Measurements from ENCODE around the gene SHF. TPM values are rescaled to one million over a fixed set of nuclear protein-coding genes. Genes with fewer than 3 reads are reported as not detected.

The SHF gene
- total RNA-seq, 2 donors from 2014 or later = 15.1 to 18.7 TPM

DNA sequence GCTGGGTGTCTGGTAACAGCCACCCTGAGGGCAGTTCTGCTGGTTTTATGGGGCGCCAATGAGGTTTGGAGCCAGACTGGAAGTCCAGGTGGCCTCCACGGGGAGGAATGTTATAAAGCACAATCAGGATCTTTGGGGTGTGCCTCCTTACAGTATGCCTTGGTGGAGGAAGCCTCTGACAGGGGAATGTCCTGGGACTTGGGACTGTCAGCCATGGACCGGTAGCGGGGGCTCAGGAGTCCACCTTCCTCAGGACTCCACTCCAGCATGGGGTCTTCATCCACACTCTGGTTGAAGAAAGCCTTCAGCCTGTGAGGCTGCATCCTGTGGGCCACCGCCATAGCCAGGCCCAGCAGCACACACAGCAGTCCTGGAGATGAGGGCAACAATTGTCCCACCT is 68.8 kb downstream of the SHF start:
- peaks cover 13 to 24% of the 10 kb centered on the region in 2 donors for H3K4me1 ChIP-seq (ENCODE audit: control insufficient read depth in 1 of 2, low read depth in 2 of 2)

DNA sequence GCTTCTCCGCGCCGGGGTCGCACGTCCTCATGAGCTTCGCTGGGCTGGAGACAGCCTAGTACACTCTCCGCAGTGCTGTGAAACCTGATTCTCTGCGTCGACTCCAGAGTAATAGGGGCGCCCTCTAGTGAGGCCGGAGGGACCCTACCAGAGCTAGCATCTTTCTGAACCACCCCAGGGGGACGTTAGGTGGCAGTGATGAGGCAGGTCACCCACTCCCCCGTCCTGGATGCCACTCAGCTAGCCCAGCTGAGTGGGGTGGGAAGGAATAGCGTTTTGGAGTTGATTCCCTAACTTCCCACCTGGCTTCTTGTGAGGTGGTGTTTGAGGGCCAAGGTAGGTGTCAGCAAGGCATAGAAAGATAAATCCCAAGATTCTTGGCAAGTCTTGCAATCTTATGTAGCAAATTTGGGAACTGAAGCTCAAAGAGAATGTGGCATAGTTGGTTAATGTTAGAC is 69.6 kb downstream of the SHF start:
- TF ChIP-seq, protein P1, sequence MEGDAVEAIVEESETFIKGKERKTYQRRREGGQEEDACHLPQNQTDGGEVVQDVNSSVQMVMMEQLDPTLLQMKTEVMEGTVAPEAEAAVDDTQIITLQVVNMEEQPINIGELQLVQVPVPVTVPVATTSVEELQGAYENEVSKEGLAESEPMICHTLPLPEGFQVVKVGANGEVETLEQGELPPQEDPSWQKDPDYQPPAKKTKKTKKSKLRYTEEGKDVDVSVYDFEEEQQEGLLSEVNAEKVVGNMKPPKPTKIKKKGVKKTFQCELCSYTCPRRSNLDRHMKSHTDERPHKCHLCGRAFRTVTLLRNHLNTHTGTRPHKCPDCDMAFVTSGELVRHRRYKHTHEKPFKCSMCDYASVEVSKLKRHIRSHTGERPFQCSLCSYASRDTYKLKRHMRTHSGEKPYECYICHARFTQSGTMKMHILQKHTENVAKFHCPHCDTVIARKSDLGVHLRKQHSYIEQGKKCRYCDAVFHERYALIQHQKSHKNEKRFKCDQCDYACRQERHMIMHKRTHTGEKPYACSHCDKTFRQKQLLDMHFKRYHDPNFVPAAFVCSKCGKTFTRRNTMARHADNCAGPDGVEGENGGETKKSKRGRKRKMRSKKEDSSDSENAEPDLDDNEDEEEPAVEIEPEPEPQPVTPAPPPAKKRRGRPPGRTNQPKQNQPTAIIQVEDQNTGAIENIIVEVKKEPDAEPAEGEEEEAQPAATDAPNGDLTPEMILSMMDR (IDR thresholded peaks at IDR 0.05) = peak; percentile 85
- Histone ChIP-seq H3K27me3 (replicated peaks; ENCODE audit: insufficient read depth) (peaks cover 12% of the 10 kb centered on the region), H3K4me3 (peak overlapping the region; percentile 59), H3K9me3 (no peaks in the 10 kb centered on the region), H3K4me1 (ENCODE audit: control insufficient read depth in 1 of 2, low read depth in 2 of 2) (peaks cover 13 to 32% of the 10 kb centered on the region in 2 donors), H3K27ac (no peak overlapping the region), H3K36me3 (no peaks in the 10 kb centered on the region)
- peak; percentile 50 for DNase-seq (ENCODE audit: low spot score)
- peak; percentile 81 for ATAC-seq (ENCODE audit: insufficient number of reproducible peaks, low FRiP score, low read depth)

More for the DNA sequence above, 68.8 kb downstream of the SHF start:
- Histone ChIP-seq H3K27me3 (replicated peaks; ENCODE audit: insufficient read depth) (peaks cover 12% of the 10 kb centered on the region), H3K27ac (no peak overlapping the region), H3K9me3 (no peaks in the 10 kb centered on the region), H3K4me3 (no peak overlapping the region), H3K36me3 (no peaks in the 10 kb centered on the region)
- DNase-seq (ENCODE audit: low spot score) (no peak), ATAC-seq (ENCODE audit: insufficient number of reproducible peaks, low FRiP score, low read depth) (no peak)
- TF ChIP-seq, protein P1 (IDR thresholded peaks at IDR 0.05) = no peak

DNA sequence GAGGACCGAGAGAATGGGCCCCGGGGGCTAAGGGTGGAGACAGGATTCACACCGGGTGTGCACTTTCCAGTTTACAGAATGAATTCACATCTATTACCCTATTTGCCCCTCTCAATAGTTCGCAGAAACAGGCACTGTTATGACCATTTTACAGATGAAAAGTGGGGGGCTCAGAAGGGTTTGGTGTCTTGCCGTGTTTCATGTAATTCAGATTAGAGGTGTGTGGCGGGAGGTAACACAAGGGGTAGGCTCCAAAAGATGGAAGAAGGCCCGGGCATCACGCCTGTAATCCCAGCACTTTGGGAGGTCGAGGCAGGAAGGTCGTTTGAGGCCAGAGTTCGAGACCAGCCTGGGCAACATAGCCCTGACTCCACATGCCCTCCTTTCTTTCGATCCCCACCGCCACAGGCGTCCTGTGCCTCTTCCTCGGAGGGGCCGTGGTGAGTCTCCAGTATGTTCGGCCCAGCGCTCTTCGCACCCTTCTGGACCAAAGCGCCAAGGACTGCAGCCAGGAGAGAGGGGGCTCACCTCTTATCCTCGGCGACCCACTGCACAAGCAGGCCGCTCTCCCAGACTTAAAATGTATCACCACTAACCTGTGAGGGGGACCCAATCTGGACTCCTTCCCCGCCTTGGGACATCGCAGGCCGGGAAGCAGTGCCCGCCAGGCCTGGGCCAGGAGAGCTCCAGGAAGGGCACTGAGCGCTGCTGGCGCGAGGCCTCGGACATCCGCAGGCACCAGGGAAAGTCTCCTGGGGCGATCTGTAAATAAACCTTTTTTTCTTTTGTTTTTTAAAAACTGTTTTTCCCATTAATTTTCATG is 70.2 kb downstream of the SHF start:
- no peak for ATAC-seq (ENCODE audit: insufficient number of reproducible peaks, low FRiP score, low read depth)
- peak overlapping the region; percentile 59 for H3K4me3 ChIP-seq
- H3K36me3 ChIP-seq = no peaks in the 10 kb centered on the region
- no peak for DNase-seq (ENCODE audit: low spot score)
- peaks cover 16 to 38% of the 10 kb centered on the region in 2 donors for H3K4me1 ChIP-seq (ENCODE audit: control insufficient read depth in 1 of 2, low read depth in 2 of 2)
- peaks cover 12% of the 10 kb centered on the region for H3K27me3 ChIP-seq (replicated peaks; ENCODE audit: insufficient read depth)
- no peaks in the 10 kb centered on the region for H3K9me3 ChIP-seq
- TF ChIP-seq, protein P1 (IDR thresholded peaks at IDR 0.05) = no peak
- no peak overlapping the region for H3K27ac ChIP-seq

Other genes with a start within 250 kb of the SHF start
- not detected for gene TERB2, start 231.3 kb downstream of the SHF start, total RNA-seq
- gene SORD, start 164.8 kb downstream of the SHF start, total RNA-seq = 10 to 100 TPM in 1 of 2 donors, 1 to 10 TPM in 1; 6.6 to 10.7 TPM
- under 1 TPM in 1 of 2 donors, not detected in 1; 0.42 TPM for gene DUOX2, start 73.8 kb downstream of the SHF start, total RNA-seq
- gene DUOXA2, start 73.6 kb downstream of the SHF start, total RNA-seq = not detected
- 1 to 10 TPM in 1 of 2 donors, not detected in 1; 6.8 TPM for gene DUOXA1, start 58.1 kb downstream of the SHF start, total RNA-seq
- gene DUOX1, start 58.0 kb downstream of the SHF start, total RNA-seq = under 1 TPM; 0.56 to 0.68 TPM
- gene SLC28A2, start 64.3 kb upstream of the SHF start, total RNA-seq = not detected
- gene GATM, start 190.6 kb upstream of the SHF start, total RNA-seq = 10 to 100 TPM; 25.0 to 27.6 TPM

All from thoracic aorta (tissue), 2 donors.